Measurements from ENCODE around the gene FRYL.

FRYL gene

DNA sequence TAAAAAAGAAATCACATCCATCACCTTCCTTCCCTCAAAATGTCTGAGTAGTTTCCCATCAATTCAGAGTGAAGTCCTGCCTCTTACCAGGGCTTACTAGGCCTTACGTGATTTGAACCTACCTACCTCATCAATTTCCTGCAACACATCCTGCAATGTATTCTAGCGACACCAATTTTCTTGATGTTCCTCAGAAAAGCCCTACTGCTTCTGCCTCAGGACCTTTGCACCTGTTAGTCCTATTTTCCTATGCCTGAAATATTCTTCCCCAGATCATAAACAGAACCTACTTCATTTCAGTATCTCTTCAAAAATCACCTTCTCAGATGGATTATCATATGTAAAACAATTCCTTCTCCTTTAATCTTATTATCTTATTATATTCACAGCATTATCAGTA is 237.2 kb downstream of the FRYL start:
- DNase-seq, result no peak

DNA sequence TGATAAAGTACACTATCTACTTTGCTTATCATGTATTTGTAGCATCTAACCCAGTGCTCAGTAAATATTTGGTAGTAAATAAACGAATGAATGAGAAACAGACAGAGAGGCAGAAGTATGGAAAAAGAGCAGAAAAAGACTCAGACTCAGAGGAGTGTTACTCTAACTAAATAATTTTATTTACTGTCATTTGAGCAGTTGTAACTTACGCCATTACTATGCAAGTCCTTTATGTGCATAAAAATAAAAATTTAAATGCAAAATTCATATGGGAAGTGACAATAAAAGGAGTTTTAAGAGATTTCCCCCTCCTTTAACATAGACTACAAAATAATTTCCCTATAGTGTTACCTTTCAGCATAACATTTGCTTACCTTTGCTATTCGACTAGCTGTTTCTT is 240.5 kb downstream of the FRYL start:
- DNase-seq, result no peak

DNA sequence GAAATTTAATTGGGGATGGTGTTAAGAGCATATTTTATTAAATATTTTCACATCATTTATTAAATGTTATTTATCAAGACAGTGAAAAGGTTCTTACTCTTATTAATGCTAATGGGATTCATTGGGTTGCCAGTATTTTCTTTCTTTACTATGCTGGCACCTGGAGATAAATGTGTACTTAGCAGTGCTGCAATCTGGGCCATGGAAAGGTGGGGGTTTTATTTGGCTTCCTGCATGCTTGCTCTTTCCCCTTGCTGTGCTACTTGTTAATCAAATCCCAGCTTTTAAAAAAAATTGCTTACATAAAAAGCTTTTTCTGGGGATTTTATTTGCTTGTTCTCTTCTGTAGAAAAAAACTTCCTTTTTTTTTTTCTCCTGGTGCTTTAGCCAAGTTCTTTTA is 241.7 kb downstream of the FRYL start:
- no peak for DNase-seq

DNA sequence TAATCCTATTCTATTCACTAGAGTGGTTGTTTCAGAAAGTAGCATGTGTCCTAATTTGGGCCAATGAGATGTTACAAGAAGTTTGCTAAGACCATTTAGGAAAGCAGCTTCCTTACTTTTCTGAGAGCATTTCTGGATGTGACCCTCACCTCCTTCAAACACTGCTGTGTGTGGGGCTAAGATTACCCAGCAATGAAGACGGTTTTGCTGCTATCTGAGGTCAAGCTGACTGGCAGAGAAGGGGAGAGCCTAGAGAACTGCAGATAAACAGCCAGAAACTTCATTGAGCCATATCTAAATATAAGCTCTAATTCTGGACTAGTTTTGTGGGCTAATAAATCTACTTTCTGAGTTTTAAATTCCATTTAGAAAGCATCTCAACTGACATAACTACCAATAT is 253.7 kb downstream of the FRYL start:
- no peak for DNase-seq

DNA sequence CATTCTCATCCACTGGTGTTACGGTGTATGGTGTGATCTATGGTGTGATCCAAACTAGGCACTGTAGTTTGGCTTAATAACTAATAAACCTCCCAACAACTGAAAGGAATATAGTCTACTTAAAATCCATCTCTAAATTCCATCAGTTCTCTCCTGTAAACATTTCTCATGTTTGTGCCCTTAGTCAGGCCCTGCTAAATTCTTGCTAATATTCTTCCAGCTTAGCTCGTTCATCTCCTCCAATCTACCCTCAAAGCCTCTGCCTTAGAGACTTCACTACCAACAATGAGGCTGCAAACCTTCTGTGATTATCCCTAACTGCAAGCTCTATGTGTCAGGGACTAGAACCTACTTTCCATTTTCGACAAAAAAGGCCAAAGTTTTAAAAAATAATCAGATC is 261.9 kb downstream of the FRYL start:
- DNase-seq, result no peak

DNA sequence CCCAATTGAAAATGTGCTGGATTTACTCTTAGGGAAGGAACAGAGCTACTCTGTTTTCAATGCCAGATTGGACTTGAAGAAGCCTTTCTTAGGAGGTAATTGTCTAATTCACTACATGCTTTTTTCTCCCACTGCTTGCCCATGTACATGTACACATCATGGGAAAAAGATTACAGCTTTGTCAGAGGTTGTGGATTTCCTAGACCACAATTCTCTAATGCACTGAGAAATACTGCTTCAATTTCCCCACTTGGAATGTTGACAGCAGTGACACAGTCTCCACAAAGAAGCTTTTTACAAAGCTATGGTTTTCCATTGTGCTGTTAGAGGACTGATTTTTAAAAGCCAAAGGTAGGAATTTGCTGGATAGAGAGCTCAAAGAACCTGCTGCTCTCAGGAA is 270.5 kb downstream of the FRYL start:
- no peak for DNase-seq

DNA sequence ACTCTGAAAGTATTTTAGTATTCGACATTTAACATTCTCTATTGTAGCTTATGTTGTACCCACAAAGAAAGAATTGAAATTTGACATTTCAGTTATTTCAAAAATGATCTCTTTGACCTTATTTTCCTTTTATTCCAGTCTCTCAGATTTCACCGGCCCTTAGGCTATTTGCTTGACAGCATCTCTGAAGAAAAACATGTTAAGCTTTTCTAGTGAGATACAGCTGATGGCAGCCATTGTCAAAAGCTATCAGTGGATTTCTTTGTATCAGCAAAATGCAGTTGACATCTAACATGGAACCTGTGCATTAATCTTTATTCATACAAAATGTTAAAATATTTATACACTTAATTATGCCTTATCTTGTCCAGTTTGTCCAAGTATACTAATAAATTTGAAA is 273.4 kb downstream of the FRYL start:
- no peak for DNase-seq

DNA sequence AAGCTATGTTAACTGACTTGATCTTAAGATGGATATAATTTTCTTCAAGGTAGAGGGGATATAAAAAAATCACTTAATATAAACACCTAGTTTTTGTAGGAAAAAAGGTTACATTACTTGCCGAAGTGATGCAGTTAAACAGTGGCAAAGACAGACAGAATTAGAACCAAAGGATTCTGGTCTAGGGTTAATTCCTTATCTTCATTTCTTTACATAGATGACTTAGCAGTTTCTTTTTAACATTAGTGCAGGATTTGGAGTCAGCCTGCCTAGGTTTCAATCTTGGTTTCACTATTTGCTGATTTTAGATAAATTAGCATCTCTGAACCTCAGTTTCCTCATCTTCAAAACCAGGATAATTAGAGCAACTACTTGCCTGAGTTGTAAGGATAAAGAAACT is 275.7 kb downstream of the FRYL start:
- no peak for DNase-seq

DNA sequence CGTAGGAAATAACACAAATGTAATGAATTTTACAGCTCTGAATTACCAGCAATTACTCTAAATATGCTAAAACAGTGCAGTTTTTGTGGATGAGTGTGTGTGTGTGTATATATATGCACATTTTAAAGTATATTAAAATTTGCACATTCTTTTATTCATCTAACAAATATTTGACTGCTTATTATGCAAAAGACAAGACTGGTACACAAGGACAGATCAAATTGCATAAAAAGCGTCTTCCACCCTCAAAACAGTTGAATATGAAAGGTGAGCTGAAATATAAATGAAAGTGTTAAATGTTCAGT is 276.1 kb downstream of the FRYL start:
- DNase-seq, result no peak

DNA sequence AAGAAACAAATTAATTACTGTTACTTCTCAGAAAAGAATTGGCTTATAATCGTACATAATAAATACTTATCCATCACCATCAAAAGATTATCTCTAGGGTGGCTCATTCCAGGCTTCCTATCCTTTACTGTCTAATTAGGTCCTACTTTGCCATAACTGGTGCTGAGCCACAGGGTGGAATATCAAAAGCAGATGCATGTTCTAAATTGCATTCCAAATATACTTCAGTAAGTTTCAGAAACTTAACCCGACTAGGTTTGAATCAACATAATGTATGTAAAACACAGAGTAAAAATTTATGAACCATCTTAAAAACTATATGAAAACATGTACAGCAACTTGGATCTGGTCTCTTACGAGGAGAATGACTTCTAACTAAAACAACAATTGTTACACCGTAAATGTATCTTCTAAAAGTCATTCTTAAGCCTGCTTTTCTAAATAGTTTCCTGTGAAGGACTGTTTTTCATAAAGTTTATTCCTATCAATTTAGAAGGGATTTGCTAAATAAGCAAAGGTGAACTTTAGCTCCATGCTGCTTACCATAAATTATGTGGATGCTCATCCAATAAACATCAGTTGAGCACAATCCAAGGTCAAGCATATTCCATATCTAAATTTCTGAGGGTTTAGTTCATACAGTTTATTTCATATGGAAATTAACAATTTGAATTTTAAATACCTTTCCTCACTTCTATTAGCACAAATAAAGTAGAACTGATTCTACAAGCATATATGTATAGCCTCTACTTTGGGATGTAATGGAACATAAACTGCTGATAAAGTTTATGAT is 276.6 kb downstream of the FRYL start:
- no peak for DNase-seq

DNA sequence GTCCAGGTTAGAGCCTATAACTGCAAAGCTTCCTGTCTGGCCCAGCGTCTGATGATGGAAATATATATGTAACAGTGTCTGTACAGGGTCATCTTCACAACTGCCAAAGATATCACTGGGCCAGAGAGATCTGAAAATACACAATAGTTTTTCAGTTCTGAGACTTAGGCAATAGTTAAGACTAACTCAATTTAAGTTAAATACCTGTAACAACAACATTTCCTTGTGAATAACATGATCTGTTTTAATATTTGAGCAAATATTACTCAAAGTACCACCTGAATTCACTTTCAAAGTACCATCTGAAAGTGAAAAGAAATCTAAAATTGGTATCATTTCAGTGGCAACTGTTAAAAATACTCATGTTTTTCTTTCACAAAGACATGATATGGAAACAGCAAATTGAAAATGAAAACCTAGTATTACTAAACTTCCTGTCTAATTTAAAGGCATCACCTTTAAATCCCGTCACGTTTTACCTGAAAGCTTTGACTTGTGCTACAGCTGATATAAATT is 280.5 kb downstream of the FRYL start:
- DNase-seq, result no peak

DNA sequence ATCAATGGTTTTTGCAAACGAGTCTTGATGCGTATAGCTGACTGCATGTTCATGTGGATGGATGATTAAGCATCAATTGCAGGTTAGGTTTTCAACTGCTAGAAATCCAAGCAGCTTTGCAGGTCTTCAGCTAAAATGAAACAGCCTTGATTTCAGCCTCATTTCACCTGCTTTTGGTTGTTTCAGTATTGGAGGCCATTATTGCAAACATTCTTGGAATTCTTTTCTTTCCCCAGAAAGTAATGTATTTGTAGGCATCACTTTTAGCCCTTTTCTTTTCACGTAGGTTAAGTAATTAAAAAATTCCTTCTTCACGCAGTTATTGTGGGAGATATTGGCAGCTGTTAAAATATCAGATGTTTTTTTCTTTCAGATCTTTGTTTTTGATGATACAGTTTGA is 281.2 kb downstream of the FRYL start:
- no peak for DNase-seq

DNA sequence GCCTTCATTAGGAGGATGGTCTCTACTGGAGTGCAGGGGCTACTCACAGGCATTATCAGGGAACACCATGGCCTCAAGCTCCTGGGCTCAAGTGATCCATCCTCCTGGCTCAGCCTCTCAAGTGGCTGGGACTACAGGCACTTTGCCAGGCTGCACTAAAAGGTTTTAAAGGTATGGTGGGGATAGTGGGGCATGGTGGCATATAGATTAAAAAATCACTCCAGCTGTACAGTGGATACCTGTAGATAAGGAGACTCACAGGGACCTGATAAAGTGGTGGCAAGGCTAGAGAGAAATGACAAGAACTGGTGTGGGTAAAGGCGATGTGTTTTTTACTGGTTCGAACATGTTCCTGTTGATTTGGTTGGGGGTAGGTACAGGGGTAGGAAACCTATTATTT is 284.1 kb downstream of the FRYL start:
- no peak for DNase-seq

DNA sequence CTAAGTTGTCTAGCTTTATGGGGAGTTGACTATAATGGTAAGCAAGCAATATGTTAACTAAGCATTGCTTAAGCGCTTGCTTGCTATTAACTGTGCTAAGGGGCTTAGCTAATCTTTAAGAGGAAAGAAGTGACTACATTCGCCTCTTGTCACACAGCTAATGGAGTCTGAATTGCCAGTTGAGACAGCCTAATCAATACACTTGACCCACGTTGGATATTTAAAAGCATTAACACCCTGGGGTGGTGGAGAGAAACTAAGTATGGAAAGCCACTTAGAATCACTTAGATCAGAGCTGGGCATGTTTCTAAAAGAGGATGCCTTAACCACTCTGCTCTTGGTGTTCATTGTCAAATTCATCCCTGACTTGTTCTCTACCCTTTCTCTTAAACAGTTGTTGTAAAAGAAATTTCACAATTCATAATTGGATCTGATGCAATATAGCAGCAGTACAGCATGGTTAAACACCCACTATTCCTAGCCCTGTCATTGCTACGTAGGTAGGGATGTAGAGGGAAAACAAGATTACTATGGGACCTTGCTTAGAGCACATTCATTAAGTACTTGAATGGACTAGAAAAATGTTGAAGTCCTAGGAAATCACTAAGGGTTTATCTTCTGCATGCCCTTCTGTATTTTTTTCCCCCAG is 286.5 kb downstream of the FRYL start:
- no peak for DNase-seq

DNA sequence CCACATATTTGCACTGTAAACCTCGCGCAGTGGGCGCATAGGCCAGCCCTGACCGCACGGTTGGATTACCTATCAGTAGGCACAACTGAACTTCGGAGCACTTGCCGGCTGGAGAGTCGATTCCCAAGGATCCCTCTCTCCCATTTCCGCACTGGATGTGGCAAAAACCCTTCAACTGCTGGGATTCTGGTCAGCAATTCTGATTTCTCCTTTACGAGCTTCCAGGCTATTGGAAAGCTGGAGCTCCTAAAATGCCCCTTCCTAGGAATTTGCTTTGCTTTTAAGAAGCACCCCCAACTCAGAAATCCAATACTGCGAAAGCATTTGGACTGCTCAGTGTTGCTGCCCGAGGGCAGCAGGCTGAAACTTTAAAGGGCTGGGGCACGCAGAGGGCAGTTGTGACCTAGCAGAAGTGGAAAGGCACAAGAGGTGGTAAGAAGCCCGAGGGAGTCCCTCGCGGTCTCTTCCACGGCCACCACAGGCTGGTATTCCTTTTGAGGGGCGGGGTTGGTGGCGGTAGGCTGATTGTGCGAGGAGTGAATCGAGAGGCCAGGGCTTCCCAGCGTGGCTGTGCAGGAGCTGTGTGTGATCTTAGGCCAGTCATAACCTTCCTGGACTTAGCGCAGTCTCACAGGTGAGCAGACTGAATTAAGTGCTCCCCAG is 288.4 kb downstream of the FRYL start:
- DNase-seq, result no peak

DNA sequence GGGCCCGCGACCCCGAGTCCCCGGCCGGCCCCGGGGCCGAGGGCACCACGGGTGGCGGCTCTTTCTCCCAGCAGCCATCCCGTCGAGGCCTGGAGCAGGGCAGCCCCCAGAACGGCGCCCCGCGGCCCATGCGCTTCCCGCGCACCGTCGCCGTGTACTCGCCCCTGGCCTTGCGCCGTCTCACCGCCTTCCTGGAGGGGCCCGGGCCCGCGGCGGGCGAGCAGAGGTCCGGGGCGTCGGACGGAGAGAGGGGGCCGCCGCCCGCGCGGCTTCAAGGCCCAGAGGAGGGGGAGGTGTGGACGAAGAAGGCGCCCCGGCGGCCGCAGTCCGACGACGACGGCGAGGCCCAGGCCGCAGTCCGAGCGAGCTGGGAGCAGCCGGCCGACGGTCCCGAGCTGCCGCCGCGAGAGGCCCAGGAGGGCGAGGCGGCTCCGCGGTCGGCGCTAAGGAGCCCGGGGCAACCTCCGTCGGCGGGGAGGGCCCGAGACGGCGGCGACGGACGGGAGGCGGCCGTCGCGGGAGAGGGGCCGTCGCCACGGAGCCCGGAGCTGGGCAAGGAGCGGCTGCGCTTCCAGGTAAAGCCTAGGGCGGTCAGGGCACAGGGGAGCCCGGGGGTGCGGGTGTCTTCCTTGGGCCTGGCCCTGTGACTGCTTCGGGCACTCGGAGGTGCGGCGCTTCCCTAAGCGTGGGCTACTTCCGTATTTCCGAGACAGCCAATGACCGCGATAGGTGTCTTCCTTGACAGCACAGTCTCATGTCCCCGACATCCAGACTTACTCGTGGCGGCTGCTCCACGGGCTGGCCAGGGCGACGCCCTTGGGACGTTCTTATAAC is 289.2 kb downstream of the FRYL start:
- peak; percentile 13 for DNase-seq

DNA sequence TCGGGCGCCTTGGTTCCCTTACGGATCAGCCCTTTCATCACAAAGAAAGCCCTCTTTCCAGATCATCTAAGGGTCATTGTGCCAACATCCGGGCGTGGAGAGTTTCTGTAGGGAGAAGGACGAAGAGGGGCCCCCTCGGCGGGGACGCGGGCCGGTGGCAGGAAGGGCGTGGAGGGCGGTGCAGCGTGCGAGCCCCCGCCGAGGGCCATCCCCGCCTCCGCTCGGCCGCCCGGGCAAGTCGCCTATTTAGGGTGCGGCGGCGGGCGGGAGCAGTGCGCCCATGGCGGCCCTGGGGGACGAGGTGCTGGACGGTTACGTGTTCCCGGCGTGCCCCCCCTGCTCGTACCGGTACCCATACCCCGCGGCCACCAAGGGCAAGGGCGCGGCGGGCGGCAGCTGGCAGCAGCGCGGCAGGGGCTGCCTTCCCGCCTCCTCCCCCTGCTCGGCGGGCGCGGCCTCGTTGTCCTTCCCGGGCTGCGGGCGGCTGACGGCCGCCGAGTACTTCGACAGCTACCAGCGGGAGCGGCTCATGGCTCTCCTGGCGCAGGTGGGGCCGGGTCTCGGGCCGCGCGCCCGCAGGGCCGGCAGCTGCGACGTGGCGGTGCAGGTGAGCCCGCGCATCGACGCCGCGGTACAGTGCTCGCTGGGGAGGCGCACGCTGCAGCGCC is 289.9 kb downstream of the FRYL start, which contains the start of gene ZAR1:
Gene ZAR1 (plus strand): TSS at position 241 of the 668 bp plus-strand sequence. CDS start 40 bp downstream, at position 281.
- no peak for DNase-seq

DNA sequence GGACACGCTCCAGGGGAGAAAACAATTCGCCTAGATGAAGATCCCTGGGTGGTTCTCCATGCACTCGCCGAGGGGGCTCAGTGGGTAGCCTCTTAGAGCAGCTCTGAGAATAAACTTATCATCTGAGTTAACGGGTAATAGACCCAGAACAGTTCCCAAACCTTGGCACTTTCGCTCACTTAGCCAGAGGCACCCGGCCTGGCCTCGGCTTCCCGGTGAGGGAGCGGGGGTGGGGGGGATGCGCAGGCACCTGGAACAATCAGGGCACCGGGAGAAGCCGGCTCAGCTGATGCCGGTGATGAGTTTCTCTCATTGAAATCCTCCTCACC is 290.4 kb downstream of the FRYL start:
- no peak for DNase-seq

DNA sequence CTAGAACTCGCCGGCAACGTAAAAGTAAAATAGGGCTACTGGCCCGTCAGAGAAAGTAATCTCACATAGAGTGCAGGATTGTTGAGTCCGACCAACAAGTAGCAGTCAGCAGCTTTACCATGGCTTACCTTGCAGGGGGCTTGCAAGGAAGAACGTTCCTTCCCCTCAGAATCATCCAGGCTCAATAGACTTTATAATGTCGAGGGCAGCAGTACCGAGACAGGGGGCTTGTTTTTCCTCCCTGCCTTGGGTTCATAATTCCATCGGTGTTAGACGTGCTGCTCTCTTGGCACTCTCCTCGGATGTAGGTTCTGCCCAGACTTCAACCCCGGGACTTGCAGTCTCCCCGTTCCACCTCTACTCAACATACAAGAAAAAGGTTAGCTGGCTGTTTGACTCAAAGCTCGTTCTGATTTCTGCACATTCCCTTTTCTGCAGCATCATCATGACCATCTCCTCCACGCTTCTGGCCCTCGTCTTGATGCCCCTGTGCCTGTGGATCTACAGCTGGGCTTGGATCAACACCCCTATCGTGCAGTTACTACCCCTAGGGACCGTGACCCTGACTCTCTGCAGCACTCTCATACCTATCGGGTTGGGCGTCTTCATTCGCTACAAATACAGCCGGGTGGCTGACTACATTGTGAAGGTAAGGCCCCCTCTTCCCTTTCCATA is 295.4 kb downstream of the FRYL start:
- DNase-seq, result no peak

DNA sequence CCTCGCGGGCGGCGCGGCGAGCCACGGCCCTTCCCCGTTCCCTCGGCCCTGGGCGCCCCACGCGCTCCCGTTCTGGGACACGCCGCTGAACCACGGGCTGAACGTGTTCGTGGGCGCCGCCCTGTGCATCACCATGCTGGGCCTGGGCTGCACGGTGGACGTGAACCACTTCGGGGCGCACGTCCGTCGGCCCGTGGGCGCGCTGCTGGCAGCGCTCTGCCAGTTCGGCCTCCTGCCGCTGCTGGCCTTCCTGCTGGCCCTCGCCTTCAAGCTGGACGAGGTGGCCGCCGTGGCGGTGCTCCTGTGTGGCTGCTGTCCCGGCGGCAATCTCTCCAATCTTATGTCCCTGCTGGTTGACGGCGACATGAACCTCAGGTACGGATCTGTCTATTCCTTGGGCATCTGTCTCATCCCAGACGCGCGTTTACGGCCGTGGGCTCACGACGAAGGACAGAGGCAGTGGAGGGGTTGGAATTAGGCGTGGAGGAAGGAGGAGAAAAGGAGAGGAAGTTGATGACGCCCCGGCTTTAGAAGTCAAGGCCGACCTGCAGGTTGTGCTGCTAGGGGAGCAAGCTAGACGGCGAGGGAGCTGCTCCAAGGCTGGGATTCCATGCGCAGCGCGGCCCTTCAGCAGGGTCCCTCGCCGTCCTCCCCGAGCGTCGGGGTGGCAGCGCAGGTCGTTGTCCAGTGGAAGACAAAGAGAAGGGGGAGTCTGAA is 296.1 kb downstream of the FRYL start:
- no peak for DNase-seq

DNA sequence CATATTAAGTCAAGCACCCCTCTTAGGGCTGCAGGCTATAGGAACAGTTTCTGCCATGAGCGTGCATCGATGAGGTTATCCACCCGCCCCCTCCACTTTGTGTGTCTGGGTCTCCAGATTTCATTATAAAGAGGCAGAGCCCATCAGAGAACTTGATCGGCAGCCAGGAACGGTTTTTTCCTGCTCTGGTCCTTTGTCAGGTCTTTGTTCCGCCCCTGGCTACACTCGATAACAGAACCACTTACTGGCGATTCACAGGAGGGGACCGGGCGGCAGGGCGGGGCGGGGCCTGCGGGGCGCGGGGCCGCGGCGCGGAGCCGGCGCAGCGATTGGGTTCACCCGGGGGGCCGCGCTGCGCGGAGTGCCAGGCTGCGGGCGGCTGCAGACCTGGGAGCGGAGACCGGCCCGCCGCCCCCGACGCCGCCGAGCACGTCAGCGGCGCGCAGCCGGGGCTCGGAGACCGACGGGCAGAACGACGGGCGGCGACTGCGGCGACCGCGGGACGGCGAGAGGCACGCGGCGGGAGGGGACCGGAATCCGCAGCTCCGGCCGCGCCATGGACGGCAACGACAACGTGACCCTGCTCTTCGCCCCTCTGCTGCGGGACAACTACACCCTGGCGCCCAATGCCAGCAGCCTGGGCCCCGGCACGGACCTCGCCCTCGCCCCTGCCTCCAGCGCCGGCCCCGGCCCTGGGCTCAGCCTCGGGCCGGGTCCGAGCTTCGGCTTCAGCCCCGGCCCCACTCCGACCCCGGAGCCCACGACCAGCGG is 296.9 kb downstream of the FRYL start, which contains the start of gene SLC10A4:
Gene SLC10A4 (plus strand): TSS at position 338 of the 771 bp plus-strand sequence. CDS start 219 bp downstream, at position 557.
- peak; percentile 10 for DNase-seq
